ENCODE data around the gene MYBPC1. TPM values are rescaled to one million over a fixed set of nuclear protein-coding genes. Genes with fewer than 3 reads are reported as not detected.
"Not testable (repeated sequence)": the region's sequence is repeated elsewhere in the genome, so short reads cannot be mapped to it uniquely, and the experiment has no call there.

The MYBPC1 gene
- total and polyA plus RNA-seq, 12 donors, result 0.14 to 9.3 (median 0.66) TPM; not detected in 5

- Histone ChIP-seq H3K9me3 (replicated peaks in 1 of 3) (no peaks in the 10 kb centered on the region), H3K27ac (peak overlapping the region in 1 of 5 donors; percentile 57), H3K27me3 (no peaks in the 10 kb centered on the region), H3K4me3 (no peak overlapping the region), H3K4me1 (replicated peaks in 1 of 2) (no peaks in the 10 kb centered on the region), H3K36me3 (replicated peaks in 1 of 2) (no peaks in the 10 kb centered on the region)
- peak in 3 of 7 donors; percentile 24 to 58 (median 26) for DNase-seq
- 63 to 78% (median 67%) methylated on average over 6 of the region's 6 CpGs for WGBS, 4 donors
- intact Hi-C loops (cut with DNase I), result no loop called here
- TF ChIP-seq POLR2A (IDR thresholded peaks at IDR 0.05), result no peak
- TF ChIP-seq, protein P1, sequence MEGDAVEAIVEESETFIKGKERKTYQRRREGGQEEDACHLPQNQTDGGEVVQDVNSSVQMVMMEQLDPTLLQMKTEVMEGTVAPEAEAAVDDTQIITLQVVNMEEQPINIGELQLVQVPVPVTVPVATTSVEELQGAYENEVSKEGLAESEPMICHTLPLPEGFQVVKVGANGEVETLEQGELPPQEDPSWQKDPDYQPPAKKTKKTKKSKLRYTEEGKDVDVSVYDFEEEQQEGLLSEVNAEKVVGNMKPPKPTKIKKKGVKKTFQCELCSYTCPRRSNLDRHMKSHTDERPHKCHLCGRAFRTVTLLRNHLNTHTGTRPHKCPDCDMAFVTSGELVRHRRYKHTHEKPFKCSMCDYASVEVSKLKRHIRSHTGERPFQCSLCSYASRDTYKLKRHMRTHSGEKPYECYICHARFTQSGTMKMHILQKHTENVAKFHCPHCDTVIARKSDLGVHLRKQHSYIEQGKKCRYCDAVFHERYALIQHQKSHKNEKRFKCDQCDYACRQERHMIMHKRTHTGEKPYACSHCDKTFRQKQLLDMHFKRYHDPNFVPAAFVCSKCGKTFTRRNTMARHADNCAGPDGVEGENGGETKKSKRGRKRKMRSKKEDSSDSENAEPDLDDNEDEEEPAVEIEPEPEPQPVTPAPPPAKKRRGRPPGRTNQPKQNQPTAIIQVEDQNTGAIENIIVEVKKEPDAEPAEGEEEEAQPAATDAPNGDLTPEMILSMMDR (IDR thresholded peaks at IDR 0.05), result no peak
These were observed 76.5 kb downstream of the MYBPC1 start for GRCh38 chr12:101671157-101671791.

GRCh38 chr12:101671833-101672232 lies 77.1 kb downstream of the MYBPC1 start:
- H3K27me3 ChIP-seq, result no peaks in the 10 kb centered on the region
- DNase-seq, result no peak
- WGBS, 4 donors, result 76 to 84% (median 80%) methylated on average over 4 of the region's 4 CpGs
- H3K27ac ChIP-seq, result peak overlapping the region in 1 of 5 donors; percentile 57
- no peaks in the 10 kb centered on the region for H3K4me1 ChIP-seq (replicated peaks in 1 of 2)
- no peak overlapping the region for H3K4me3 ChIP-seq
- H3K36me3 ChIP-seq (replicated peaks in 1 of 2), result no peaks in the 10 kb centered on the region
- TF ChIP-seq POLR2A (IDR thresholded peaks at IDR 0.05), result no peak
- TF ChIP-seq, protein P1 (IDR thresholded peaks at IDR 0.05), result no peak
- H3K9me3 ChIP-seq (replicated peaks in 1 of 3), result no peaks in the 10 kb centered on the region
- intact Hi-C loops (cut with DNase I), result no loop called here

GRCh38 chr12:101675555-101675954 lies 80.8 kb downstream of the MYBPC1 start:
- H3K4me3 ChIP-seq, result no peak overlapping the region

DNA sequence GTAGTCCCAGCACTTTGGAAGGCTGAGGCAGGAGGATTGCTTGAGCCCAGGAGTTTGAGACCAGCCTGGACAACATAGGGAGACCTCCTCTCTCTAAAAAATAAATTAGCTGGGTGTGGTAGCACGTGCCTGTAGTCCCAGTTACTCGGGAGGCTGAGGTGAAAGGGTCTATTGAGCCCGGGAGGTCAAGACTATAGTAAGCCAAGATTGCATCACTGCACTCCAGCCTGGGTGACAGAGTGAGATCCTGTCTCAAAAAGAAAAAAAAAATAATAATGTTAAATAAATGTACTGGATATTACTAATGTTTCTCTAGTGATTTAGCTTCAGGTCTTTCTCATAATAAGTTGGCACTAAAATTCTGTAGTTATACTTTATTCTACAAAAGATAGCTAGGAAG lies 81.7 kb downstream of the MYBPC1 start:
- not testable (repeated sequence) for DNase-seq; H3K36me3 ChIP-seq (replicated peaks in 1 of 2); H3K27me3 ChIP-seq; H3K4me3 ChIP-seq; H3K9me3 ChIP-seq (replicated peaks in 1 of 3); H3K27ac ChIP-seq
- intact Hi-C loops (cut with DNase I), result loop anchor here in 1 of 2 donors (5.0 kb wide), 1 partner anchor 81 kb away; no protein-coding TSS in a partner anchor
- H3K4me1 ChIP-seq (replicated peaks in 1 of 2), result peaks cover 0 to 15% of the 10 kb centered on the region in 2 donors
- 65 to 81% (median 74%) methylated on average over 3 of the region's 3 CpGs for WGBS, 4 donors

More at GRCh38 chr12:101675555-101675954, 80.8 kb downstream of the MYBPC1 start:
- Histone ChIP-seq H3K9me3 (replicated peaks in 1 of 3) (no peaks in the 10 kb centered on the region), H3K36me3 (replicated peaks in 1 of 2) (no peaks in the 10 kb centered on the region), H3K27me3 (no peaks in the 10 kb centered on the region), H3K27ac (no peak overlapping the region), H3K4me1 (replicated peaks in 1 of 2) (peaks cover 0 to 12% of the 10 kb centered on the region in 2 donors)
- 94 to 98% (median 96%) methylated on average over 2 of the region's 2 CpGs for WGBS, 4 donors
- intact Hi-C loops (cut with DNase I), result loop anchor here in 1 of 2 donors (5.0 kb wide), 1 partner anchor 82 kb away; no protein-coding TSS in a partner anchor
- no peak for TF ChIP-seq POLR2A (IDR thresholded peaks at IDR 0.05)
- TF ChIP-seq, protein P1 (IDR thresholded peaks at IDR 0.05), result no peak
- DNase-seq, result no peak

- TF ChIP-seq POLR2A (IDR thresholded peaks at IDR 0.05), result no peak
- TF ChIP-seq, protein P1 (IDR thresholded peaks at IDR 0.05), result no peak
- Histone ChIP-seq H3K36me3 (replicated peaks in 1 of 2) (no peaks in the 10 kb centered on the region), H3K9me3 (replicated peaks in 1 of 3) (no peaks in the 10 kb centered on the region), H3K4me1 (replicated peaks in 1 of 2) (peaks cover 0 to 15% of the 10 kb centered on the region in 2 donors), H3K4me3 (no peak overlapping the region), H3K27me3 (no peaks in the 10 kb centered on the region), H3K27ac (no peak overlapping the region)
- DNase-seq, result no peak
- intact Hi-C loops (cut with DNase I), result loop anchor here in 1 of 2 donors (5.0 kb wide), 1 partner anchor 79 kb away; no protein-coding TSS in a partner anchor
These were observed 83.3 kb downstream of the MYBPC1 start for GRCh38 chr12:101678081-101678480.

All from adrenal gland (tissue), 12 donors.